ENCODE data around the gene SLC24A4.

GRCh38 chr14:92443741-92444140 lies 120.8 kb downstream of the SLC24A4 start:
- TF ChIP-seq CTCF (IDR thresholded peaks at IDR 0.05; ENCODE audit: extremely low read depth in 1 of 2, insufficient read depth in 1 of 2, low read depth in 1 of 2, low read length in 2 of 2), result no peak
- TF ChIP-seq POLR2A (IDR thresholded peaks at IDR 0.05; ENCODE audit: low read depth, low read length), result no peak
- TF ChIP-seq MYC (IDR thresholded peaks at IDR 0.05; ENCODE audit: low read depth, low read length), result no peak
- no peak for TF ChIP-seq POLR2AphosphoS5 (IDR thresholded peaks at IDR 0.05; ENCODE audit: insufficient read depth, low read depth, low read length)
- TF ChIP-seq MAX (IDR thresholded peaks at IDR 0.05; ENCODE audit: insufficient read depth, insufficient read length), result no peak
- TF ChIP-seq GATA2 (IDR thresholded peaks at IDR 0.05; ENCODE audit: insufficient read depth, insufficient read length, low read depth, low read length), result no peak
- no peak for TF ChIP-seq EZH2 (IDR thresholded peaks at IDR 0.05; ENCODE audit: borderline replicate concordance, low read depth, low read length, severe bottlenecking)
- no peak for TF ChIP-seq JUN (IDR thresholded peaks at IDR 0.05; ENCODE audit: borderline replicate concordance, insufficient read depth, insufficient read length, low read depth)

Data from endothelial cell of umbilical vein (primary cell).